A172 (cell line): ENCODE measurements around the gene ASIC3. TPM values are rescaled to one million over a fixed set of nuclear protein-coding genes. Genes with fewer than 3 reads are reported as not detected.

ENCODE experiments used
- DNase-seq: peaks from one replicate; pipeline ENCODE4 v3.0.0-alpha.2; 2015; ENCODE audit warnings: low spot score
- total RNA-seq: library from RNA; depleted of rRNA; stranded (reverse); fragments of >200 nt; shearing (Covaris generic); gene quantifications from 2 replicates; pipeline ENCODE4 v1.2.3, GENCODE V29; 2014

The ASIC3 gene
- total RNA-seq, 1 experiment from 2014 or later = 0.53 TPM

DNA sequence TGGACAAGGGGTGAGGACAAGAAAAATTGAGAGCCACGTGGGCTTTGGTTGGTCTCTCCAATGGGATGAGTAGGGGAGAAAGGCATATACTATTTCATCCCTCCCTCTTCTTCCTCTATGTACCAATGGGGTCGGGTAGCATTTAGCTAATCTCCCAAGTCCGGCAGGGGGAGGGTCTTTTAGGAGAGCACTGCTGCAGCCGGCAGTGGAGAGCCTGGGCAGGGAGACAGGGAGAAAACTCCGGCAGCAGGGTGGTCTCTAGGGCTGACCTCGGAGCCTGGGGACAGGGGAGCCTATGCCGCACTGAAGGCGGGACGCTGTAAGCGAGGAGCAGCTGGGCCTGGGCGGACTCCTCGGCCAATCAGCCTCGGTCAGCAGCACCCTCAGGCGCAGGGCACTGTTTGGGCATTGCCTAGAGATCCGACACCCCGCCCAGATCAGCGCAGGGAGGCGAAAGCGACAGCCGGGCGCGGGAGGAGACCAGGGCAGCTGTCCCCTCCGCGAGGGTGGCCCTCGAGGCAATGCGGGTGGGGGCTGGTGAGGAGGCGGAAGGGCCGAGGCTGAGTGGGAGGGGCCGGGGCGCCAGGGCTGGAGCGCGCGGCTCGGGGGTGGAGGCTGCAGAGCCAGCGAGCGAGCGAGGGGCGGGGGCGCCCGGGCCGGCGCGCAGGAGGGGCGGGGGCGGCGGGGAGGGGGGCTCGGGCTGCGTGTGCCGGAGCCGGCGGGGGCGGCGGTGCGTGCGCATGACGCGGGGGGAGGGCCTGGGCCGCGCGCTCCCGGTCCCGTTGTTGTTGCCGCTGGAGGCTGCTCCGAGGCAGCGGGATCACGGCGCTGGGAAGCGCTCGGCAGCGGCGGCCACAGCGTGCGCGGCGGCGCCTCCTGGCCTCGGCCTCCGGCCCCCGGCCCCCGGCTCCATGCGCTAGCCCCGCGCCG, 37.6 kb downstream of the ASIC3 start, which contains the start of gene AGAP3:
AGAP3 (plus strand) TSS at position 785 of the 930 bp plus-strand sequence. CDS start 267 bp downstream, outside the sequence.
- peak; percentile 59 for DNase-seq

DNA sequence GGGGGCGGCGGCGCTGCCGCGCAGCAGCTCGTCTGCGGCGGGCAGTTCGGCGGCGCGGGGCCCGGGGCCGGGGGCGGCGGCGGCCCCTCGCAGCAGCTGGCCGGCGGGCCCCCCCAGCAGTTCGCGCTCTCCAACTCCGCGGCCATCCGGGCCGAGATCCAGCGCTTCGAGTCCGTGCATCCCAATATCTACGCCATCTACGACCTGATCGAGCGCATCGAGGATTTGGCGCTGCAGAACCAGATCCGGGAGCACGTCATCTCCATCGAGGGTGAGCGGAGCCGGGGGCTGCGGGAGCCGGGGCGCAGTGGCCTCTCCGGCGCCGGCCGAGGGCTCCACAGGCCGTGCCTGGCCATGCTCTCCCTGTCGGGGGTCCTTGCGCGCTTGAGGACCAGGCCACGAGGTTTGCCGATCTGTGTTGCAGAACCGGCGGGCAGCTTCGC, 38.5 kb downstream of the ASIC3 start:
- DNase-seq = no peak

DNA sequence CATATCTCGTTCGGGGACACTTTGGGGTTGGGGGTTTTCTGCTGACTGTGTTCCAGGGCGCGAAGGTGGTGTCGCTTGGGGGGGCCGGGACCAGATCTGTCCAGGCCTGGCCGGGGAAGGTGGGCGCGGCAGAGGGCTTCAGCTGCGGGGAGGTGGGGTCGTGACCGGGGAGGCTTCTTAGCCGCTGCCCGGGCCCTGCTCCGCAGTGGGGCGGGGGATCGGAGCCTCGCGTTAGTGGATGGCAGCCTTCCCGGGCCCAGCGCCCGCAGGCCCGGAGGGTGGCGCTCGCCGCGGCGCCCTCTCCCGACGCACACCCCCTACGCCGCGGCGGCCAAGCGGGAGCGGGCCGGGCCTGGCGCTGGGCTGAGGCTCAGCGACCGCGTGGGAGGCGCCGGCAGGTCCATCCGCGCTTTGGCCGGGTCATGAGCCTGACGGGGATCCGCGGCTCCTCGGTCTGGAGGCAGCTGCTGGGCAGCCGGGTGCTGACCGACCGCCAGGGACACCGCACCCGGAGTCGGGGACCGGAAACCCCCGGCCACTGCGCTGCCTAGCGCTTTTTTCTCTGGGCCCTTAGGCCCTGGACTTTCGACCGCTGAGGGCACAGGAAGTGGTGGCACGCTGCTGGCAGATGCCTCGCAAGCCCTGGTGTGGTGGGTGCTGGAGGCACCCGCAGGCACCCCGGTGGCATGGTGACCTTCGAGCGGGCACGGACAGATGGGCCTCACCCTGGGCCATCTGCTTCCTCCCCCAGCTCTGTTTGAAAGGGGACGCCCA, 39.1 kb downstream of the ASIC3 start:
- no peak for DNase-seq

DNA sequence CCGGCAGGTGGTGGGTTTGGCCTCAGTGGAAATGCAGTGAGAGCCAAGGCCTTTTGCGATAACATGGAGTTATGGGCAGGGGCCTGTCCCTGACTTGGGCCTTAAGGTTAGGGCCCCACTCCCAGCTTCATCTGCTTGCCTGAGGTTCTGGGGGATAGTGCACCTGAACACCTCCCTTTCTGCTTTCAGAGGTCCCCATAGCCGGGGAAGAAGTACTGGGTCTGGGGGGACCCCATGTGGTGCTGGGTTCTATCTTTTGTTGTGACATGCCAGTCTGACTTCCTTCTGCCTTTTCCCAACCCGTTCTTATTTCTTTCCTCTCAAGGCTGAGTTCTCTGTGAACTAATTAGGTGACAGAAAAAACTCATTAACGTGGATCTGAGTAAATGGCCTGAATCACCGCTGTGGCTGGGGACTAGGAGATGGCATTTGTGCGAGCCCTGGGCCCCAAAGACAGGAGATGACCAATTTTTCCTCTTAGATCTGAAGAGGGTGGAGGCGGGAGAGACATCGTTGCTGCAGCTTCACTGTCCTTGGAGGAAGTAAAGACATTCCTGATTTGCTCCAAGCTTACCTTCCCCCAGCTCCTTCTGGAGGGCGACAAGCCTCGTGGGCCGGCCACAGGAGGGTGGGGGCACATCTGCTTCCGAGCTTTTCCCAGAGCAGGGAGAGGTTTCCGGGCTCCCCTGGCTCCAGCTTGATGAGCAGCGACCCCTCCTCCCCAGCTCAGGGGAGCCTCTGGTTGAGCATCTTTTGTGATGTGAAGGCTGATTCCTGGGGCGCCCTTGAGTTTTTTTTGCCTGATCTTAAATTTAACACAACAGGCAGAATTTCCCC, 39.9 kb downstream of the ASIC3 start:
- no peak for DNase-seq

DNA sequence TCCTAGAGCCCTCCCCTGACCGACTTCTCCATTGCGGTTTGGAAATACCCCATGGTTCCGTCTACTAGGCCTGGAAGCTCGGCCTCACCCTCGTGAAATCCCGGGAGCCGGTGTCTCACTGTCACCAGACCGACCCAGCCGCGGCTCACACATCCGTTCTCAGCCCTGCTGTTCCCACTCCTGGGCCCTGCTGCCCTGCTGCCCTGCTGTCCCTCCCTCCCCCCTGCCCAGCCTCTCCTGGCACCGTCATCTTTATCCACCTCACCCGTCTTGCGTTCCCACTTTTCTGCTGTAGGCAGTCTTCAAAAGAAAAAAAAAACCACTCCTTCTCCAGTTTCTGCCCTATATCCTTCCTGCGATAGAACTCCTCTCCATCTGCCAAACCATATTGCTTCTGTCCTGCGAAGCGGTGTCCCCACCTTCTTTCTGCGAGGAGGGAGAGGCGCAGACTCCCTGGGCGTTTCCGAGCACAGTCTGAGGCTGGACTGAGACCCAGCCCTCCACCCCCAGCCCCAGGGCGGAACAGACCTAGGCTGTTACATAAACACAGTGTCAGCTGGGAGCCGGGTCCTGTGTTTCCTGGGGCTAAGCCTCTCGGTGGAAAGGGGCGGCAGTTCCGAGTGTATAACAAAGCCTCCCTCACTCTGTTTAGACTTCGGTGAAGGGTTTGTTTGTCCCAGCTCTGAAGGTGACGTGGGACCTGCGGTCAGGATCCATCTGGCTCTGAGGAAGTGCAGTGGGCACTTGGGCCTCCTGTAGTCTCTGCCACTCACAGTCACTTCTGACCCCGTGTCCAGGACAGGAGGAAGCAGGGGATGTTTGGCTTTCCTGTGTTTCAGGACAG, 40.7 kb downstream of the ASIC3 start:
- peak; percentile 57 for DNase-seq

DNA sequence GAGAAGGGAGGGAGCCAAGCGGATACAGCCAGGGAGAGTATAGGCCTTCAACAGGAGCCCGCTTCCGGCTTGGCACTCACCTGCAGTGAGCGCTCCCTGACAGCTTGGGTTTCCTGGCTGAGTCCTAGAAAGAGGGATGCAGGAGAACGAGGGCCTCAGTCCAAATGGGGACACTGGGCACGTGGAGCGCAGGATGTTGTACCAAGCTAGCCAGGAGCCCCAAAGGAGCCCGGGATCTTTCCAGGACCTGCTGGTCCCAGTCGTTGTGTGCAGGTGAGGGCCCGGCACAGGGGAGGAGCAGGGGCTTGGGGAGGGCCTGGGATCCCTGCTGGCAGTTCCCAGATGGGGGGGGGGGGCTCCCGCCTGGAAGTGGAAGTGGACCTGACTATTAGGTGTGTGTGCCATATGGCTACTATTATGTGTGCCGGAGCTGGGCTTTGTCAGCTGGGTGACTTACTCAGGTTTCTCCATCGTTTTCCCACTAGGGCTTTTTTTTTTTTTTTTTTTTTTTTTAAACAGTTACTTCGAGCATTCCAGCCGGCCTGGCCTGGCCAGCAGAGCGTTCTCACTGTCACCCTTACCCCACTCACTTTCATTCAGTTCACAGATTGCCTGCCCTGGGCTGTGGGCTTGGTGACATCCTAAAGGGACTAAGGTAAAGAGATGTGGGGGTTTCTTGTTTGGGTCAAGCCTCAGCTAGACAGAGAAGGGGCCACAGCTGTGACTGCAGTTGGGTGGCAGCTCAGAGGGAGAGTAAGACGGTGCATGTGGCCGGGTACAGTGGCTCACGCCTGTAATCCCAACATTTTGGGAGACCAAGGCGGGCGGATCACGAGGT, 41.8 kb downstream of the ASIC3 start:
- DNase-seq = no peak

DNA sequence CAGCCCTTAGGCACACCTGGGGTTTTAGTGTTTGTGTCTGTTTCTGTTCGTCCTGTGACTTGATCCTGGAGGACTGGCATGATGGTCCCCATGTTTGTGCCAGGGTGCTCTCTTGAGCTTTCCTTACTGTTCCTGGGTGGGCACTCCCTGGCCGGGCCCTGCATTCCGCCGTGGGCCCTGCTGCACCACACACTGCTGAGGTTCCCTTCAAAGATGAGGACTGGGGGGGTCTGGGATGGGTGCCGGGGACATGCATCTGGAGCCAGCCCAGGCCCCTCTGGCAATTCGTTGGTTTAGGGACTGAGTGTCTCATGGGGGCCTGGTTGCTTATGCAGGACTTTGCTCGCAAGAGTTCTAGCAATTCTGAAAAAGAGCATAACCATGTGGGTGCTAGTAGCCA, 42.7 kb downstream of the ASIC3 start:
- DNase-seq = no peak

DNA sequence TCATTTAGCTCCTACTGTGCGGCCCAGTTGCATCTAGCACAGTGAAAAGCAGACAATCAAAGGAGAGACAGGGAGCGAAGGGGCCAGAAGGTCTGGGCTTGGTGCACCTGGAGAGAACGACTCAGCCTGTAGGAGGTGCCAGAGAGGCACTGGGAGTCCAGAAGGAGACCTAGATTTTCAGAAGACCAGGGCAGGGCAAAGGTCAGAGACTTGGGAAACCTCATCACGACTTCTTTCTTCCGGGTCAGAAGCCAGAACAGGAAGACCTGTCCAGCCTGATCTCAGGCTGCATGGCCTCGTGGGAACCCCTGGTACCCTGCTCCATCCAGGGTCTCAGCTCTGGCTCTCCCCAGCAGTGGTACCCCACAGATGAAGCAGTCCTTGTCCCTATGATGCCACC, 43.1 kb downstream of the ASIC3 start:
- no peak for DNase-seq

DNA sequence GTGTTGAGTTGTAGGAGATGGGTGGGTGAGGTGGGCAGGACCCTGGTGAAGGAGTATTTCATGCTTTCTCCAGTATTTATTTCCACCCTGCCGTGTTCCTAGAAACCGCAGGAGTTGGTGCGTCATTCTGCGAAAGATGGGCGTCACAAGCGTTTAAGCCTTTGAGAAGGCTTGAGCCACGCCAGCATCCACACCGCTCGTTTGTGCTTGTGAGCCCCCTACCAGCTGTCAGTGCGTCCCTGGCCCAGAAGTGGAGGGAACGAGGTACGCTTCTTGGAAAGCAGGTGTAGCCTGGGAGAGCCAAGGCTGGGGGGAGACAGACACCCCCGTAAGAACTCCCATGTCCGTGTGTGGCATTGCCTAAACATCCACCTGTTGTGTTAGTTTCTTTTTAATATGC, 43.7 kb downstream of the ASIC3 start:
- no peak for DNase-seq

DNA sequence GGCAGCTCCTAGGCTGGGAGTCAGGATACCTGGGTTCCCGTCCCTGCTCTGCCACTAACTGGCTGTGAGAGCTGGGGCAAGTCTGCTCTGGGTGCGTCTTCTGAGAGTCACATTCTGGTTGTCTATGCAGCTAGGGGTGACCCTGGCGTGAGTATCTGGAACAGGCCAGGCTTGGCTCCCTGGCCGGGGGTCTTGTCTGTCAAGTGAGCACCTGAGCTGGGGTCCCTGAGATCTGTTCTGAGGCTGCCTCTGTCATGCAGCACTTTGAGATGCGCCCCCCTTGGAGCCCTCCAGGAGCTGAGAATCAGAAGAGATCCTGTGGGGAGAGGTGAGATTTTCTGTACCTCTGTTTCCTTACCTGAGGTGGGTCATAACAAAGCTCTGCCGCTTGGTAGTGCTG, 45.4 kb downstream of the ASIC3 start:
- DNase-seq = no peak

DNA sequence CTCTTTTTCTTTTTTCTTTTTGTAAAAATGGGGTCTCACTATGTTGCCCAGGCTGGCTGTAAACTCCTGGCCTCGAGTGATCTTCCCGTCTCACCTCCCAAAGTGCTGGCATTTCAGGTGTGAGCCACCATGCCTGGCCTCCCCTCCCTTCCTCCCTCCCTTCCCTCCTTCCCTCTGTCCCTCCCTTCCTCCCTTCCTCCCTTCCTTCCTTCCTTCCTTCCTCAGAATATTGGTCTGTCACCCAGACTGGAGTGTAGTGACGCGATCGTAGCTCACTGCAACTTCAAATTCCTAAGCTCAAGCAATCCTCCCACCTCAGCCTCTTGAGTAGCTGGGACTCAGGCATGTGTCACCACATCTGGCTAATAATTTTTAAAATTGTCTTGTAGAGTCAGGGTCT, 46.3 kb downstream of the ASIC3 start:
- no peak for DNase-seq

DNA sequence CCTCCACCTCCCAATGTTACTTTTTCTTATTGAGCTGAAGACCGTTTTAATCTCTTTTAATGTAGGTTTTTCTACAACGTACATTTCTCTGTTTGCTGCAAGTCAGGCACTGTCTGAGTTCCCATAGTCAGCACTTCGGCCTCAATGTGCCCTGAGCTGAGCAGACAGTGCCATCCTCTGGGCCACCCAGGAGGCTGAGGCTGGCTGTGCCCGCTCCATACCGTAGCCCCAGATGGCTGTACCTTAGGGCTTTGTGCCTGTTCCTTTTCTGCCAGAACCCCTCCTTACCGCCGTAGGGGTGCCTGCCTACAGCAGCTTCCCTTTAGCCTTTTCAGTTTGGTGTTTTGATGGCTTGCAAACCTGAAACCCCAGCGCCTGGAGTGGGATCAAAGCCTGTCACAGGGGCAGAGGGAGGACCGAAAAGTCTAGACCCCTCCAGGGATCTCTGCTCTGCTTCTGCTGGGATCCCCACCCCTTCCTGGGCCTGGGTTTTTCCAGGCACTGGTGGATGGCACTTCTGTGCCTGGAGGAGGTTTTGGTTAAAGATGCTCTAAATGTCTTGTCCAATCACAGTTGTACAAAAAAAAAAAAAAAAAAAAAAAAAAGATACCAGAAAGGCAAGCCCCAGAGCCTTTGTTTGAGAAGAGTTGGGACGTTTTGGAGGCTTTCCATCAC, 46.9 kb downstream of the ASIC3 start:
- no peak for DNase-seq

DNA sequence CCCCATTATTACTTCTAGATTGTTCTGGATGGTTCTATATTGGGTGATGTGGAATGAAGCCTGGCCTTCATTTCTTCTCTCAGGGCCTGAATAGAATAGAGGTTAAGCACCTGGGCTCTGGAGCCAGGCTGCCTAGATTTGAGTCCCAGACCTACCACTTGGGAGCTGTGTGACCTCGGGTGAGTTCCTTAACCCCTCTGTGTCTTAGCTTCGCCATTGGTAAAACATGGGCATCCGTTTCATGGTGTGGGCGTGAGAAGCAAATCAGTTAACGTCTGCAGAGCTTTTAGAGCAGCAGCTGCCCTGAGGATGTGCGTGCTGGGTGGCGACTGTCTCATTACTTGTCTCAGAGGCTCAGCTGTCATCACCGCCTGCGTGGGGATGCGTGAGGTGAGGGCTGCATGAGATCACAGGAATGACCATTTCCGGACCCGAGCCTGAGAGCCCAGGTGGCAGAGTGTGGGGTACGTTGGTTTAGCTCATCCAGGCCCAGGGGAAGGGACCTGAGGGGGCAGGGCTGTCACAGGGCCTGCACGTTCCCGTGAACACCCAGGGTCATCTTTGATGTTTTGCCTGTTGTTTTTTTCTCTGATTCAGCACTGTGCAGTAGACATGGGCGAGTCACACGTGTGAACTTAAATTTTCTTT, 47.6 kb downstream of the ASIC3 start:
- DNase-seq = no peak

DNA sequence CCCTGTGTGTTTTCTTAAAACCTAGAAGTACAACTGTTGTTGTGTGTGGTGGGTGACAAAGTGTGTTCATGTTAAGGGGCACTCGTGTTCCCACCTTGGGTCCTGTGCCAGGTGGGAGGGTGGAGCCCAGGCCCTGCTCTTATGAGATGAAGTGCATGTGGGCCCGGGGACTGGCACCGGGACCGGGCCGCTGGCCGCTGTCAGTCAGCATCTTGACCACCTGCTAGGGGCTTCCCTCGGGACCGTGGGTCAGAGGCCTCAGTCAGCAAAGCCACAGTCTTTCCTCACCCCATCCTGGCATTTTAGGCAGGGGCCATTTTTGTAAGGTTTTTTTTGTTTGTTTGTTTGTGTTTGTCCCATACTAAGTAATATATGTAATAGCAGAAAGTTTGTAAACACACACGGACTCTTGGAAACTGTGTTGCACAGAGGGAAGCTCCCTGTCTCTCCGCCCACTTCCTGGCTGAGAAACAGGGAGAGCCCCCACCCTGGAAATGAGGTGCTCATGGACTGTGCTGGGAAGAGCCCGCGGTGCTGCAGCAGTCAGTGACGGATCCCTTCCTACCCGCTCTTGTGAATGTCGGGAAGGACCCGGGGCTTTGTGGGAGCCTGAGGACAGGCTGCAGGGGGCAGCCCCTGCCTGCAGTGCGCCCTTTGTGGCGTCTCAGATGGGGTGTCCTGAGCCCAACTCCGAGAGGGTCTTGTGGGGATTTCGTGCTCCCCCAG, 51.3 kb downstream of the ASIC3 start:
- DNase-seq = no peak

DNA sequence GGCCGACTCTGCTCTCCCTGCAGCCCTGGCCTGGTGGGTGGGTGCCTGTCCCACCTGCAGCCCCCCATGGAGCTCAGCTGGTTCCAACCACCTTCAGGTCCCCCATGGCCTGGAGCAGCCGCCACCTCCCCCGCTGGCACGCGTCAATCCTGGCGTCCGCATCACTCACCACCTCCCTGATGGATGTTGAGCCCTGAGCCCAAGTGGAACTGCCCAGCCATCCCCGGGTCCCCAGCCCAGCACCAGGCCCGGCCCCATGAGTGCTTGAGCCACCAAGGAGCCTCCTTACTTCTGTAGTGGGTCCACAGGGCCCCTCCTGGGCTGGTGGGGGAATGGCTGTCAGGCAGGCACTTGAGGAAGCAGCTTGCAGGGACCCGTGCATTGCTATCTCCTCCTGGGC, 52.6 kb downstream of the ASIC3 start:
- DNase-seq = no peak

DNA sequence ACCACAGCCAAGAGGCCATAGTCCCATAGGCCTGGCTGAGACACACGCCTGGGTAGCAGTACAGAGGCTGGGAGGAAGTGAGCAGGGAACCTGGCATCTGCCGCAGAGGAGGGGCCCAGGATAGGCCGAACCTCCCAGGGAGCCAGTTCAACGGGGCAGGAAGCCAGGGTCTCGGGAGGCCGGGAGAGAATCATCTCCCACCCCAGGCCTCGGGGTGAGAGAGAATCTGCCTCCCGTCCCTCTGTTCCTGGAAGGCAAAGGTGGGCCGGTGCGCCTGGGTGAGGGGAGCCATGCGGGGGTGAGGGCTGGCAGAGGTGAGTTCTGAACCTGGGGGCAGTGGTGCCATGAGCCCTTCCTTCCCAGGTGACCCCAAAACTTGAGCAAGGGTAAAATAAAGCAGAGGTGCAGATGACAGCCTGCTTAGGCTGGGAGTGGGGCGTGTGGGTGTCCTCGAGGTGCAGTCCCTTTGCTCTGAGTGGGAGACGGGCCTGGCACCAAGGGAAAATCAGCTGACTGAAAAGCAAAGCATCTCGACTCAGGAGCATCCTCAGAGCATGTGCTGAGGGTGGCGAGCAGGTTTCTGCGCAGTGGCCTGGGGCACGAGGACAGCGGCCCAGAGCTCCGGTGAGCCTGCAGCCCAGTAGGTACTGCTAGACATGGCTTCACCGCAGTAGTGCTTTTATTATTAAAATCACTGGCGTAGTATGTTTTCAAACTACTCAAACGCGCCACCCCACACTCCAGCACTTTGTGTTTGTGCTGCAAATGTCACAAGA, 53.5 kb downstream of the ASIC3 start:
- DNase-seq = no peak
